ENCODE data around the gene SLC49A4. TPM values are rescaled to one million over a fixed set of nuclear protein-coding genes. Genes with fewer than 3 reads are reported as not detected.

Gene SLC49A4
- total and polyA plus RNA-seq, 2 of the 13 experiments (the other 11 are each of a cell fraction or from before 2014, with no cell fraction given) = 6.5 to 16.3 TPM

- Histone ChIP-seq H3K27ac (ENCODE audit: extremely low read length, insufficient read depth, low read length) (no peak overlapping the region), H4K20me1 (ENCODE audit: insufficient read depth, low read length) (no peaks in the 10 kb centered on the region), H3K9me3 (ENCODE audit: low read length) (no peaks in the 10 kb centered on the region), H3K27me3 (ENCODE audit: control insufficient read depth in 1 of 2, insufficient read depth in 2 of 2, low read length in 2 of 2) (no peaks in the 10 kb centered on the region), H3K36me3 (replicated peaks in 1 of 2; ENCODE audit: control insufficient read depth in 1 of 2, insufficient read depth in 2 of 2, low read length in 2 of 2) (no peaks in the 10 kb centered on the region; a peak in 1 of 5 replicates), H3K4me1 (ENCODE audit: insufficient read depth, low read length) (peaks cover 20% of the 10 kb centered on the region), H2AFZ (ENCODE audit: low read length) (no peak overlapping the region), H3K79me2 (ENCODE audit: insufficient read depth, low read length) (no peaks in the 10 kb centered on the region), H3K9ac (ENCODE audit: insufficient read depth, low read depth, low read length) (no peak overlapping the region), H3K4me3 (replicated peaks in 1 of 3; ENCODE audit: insufficient read depth in 1 of 3, low read depth in 2 of 3, low read length in 3 of 3) (no peak overlapping the region), H3K4me2 (ENCODE audit: low read depth, low read length) (no peak overlapping the region)
- BruUV-seq (replicated peaks) = no TSS peak
- 82% methylated on average over 1 of the region's 1 CpG for WGBS (ENCODE audit: low lambda C conversion rate)
- TF ChIP-seq SMC3 (IDR thresholded peaks at IDR 0.05; ENCODE audit: low read length) (peak; percentile 38; the same call in 1 of the 2 replicates), CTCF (CRISPR knock-in tag; IDR thresholded peaks at IDR 0.05) (peak; percentile 48), SMAD1 (CRISPR knock-in tag; IDR thresholded peaks at IDR 0.05; ENCODE audit: borderline replicate concordance, low read depth) (no peak), CBFB (CRISPR knock-in tag; IDR thresholded peaks at IDR 0.05) (no peak), ZNF652 (CRISPR knock-in tag; IDR thresholded peaks at IDR 0.05; ENCODE audit: borderline replicate concordance, low read depth) (peak; percentile 64; the same call in 1 of the 2 replicates), STAG1 (CRISPR knock-in tag; IDR thresholded peaks at IDR 0.05) (peak; percentile 44; the same call in 1 of the 2 replicates)
- CTCF ChIA-PET (ENCODE audit: low intra/inter-chr PET ratio, low total read pairs) = no interaction called here
- FAIRE-seq (no peak), ATAC-seq (no peak), DNase-seq (ENCODE audit: low spot score) (peak; percentile 12)
- POLR2A ChIA-PET = no interaction called here
- in situ Hi-C loops (cut with HindIII; ENCODE audit: extremely low pct_ligation_motif_present, low pct_unique_long_range_greater_than_20kb) (no loop called here), intact Hi-C loops (cut with micrococcal nuclease; ENCODE audit: unreplicated experiment) (loop anchor here (2.0 to 10.0 kb wide), 2 partner anchors 84 to 104 kb away; no protein-coding TSS in a partner anchor)
Observed at GRCh38 chr3:122858373-122858772, 63.5 kb downstream of the SLC49A4 start.

Data from HepG2 (cell line).